Panc1 (cell line): Measurements from ENCODE around the gene RNPS1. TPM values are rescaled to one million over a fixed set of nuclear protein-coding genes. Genes with fewer than 3 reads are reported as not detected.

ENCODE experiments used
- ATAC-seq: fragments of 200-7000 bp; cut with Tn5 transposase; 2 replicates; pipeline ENCODE4 v1.9.1; 2020; ENCODE audit warnings: mild to moderate bottlenecking, moderate library complexity
- BruUV-seq: library from RNA; stranded (reverse); fragments of 400-500 nt; replicated peaks from 2 replicates; lab custom pipeline; 2021; lab: Mats Ljungman, UMichigan
- CTCF ChIA-PET: fragments of 300-600 bp; sonication (Branson Sonifier 250); formaldehyde crosslinking; loops from one replicate; lab custom pipeline; 2022; ENCODE audit warnings: antibody characterized with exemption; lab: Charles Lee
- POLR2A ChIA-PET: fragments of 300-600 bp; sonication (Branson Sonifier 250); formaldehyde crosslinking; loops from one replicate; lab custom pipeline; 2022; ENCODE audit warnings: antibody characterized with exemption; lab: Charles Lee
- DNase-seq: peaks from one replicate; pipeline ENCODE4 v3.0.0-alpha.2; 2010; ENCODE audit warnings: low read depth, low spot score
- H3K27ac ChIP-seq: 2 replicates; pipeline ENCODE4 v1.5.1; 2011; ENCODE audit warnings: mild to moderate bottlenecking, low read length, inconsistent platforms
- H3K27me3 ChIP-seq: fragments of 200-500 bp; sonication (Bioruptor generic); 2 replicates; pipeline ENCODE4 v1.6.0; 2014; ENCODE audit warnings: low read length, inconsistent platforms; ENCODE audit not compliant: control insufficient read depth, insufficient read depth
- H3K36me3 ChIP-seq: fragments of 200-500 bp; sonication (Bioruptor generic); 2 replicates; pipeline ENCODE4 v1.5.1; 2014; ENCODE audit warnings: inconsistent platforms, mild to moderate bottlenecking, low read length, moderate library complexity; ENCODE audit not compliant: control insufficient read depth, insufficient read depth
- H3K4me1 ChIP-seq: 2 replicates; pipeline ENCODE4 v1.5.1; 2011; ENCODE audit warnings: inconsistent platforms, mild to moderate bottlenecking, low read length, moderate library complexity; ENCODE audit not compliant: control insufficient read depth, insufficient read depth
- H3K4me3 ChIP-seq, 2 experiments: 2 replicates each; pipeline ENCODE4 v1.5.1; 2011 to 2012; ENCODE audit warnings: low read depth in 2 of 2, low read length in 2 of 2, mild to moderate bottlenecking in 2 of 2, inconsistent platforms in 1 of 2, moderate library complexity in 1 of 2
- H3K9me3 ChIP-seq: fragments of 200-500 bp; sonication (Bioruptor generic); 2 replicates; pipeline ENCODE4 v1.5.1; 2014; ENCODE audit warnings: low read depth, mild to moderate bottlenecking, inconsistent platforms, low read length, moderate library complexity; ENCODE audit not compliant: control insufficient read depth, insufficient read depth
- CTCF ChIP-seq: fragments of 450-650 bp; IDR thresholded peaks from 2 replicates; pipeline ENCODE4 v1.5.1; 2017; ENCODE audit warnings: mild to moderate bottlenecking
- POLR2AphosphoS5 ChIP-seq: IDR thresholded peaks from 2 replicates; pipeline ENCODE4 v1.6.1; 2012; ENCODE audit warnings: mild to moderate bottlenecking, low read depth, low read length, moderate library complexity
- REST ChIP-seq, 2 experiments: IDR thresholded peaks; 2 replicates each; pipeline ENCODE4 v1.6.1; 2011 to 2012; ENCODE audit warnings: low read depth in 2 of 2, control low read depth in 1 of 2, low read length in 1 of 2, mild to moderate bottlenecking in 1 of 2, moderate library complexity in 1 of 2; ENCODE audit not compliant: insufficient read depth in 1 of 2
- SIN3A ChIP-seq: IDR thresholded peaks from 2 replicates; pipeline ENCODE4 v1.6.1; 2012; ENCODE audit warnings: low read depth, mild to moderate bottlenecking, low read length, moderate library complexity, borderline replicate concordance; ENCODE audit not compliant: insufficient read depth
- TCF7L2 ChIP-seq: IDR thresholded peaks from 2 replicates; pipeline ENCODE4 v1.6.1; 2011; ENCODE audit warnings: mild to moderate bottlenecking, low read depth, low read length, inconsistent platforms
- in situ Hi-C: cut with HindIII; loops from 2 replicates; pipeline ENCODE4 v1.10.0; 2016; ENCODE audit warnings: low sequenced_read_pairs, low pct_unique_long_range_greater_than_20kb
- intact Hi-C: fragments of 100-400 bp; cut with micrococcal nuclease; formaldehyde crosslinking; loops from one replicate; pipeline ENCODE4 v1.10.0; 2022; ENCODE audit not compliant: unreplicated experiment
- total RNA-seq: library from RNA; stranded (reverse); gene quantifications from one replicate; pipeline ENCODE4 v1.2.1, GENCODE V29; 2021; ENCODE audit not compliant: unreplicated experiment

RNPS1 gene
- total RNA-seq, 1 experiment from 2014 or later, result 249 TPM

GRCh38 chr16:2234813-2235170 lies 33.1 kb downstream of the RNPS1 start:
- no peaks in the 10 kb centered on the region for H3K27me3 ChIP-seq
- no TSS peak for BruUV-seq
- ATAC-seq (no peak), DNase-seq (no peak)
- H3K4me3 ChIP-seq, result no peak overlapping the region
- ChIA-PET CTCF (no interaction called here), POLR2A (no interaction called here)
- H3K36me3 ChIP-seq, result no peaks in the 10 kb centered on the region; the same call in 1 of the 2 replicates
- in situ Hi-C loops, result no loop called here
- H3K4me1 ChIP-seq, result peaks cover 8% of the 10 kb centered on the region
- intact Hi-C loops, result no loop called here
- TF ChIP-seq CTCF (no peak), POLR2AphosphoS5 (no peak), TCF7L2 (no peak), REST (IDR thresholded peaks at IDR 0.05; ENCODE audit: insufficient read depth in 1 of 2, low read depth in 2 of 2, low read length in 1 of 2) (no peak), SIN3A (no peak)
- H3K9me3 ChIP-seq, result no peaks in the 10 kb centered on the region
- no peak overlapping the region for H3K27ac ChIP-seq

GRCh38 chr16:2233872-2234812 lies 33.8 kb downstream of the RNPS1 start:
- CTCF ChIA-PET, result no interaction called here

More at GRCh38 chr16:2233872-2234812, 33.8 kb downstream of the RNPS1 start:
- no TSS peak for BruUV-seq
- no peak overlapping the region for H3K27ac ChIP-seq
- H3K4me3 ChIP-seq, result no peak overlapping the region
- H3K9me3 ChIP-seq, result no peaks in the 10 kb centered on the region
- ATAC-seq (no peak), DNase-seq (no peak)
- in situ Hi-C loops, result no loop called here
- POLR2A ChIA-PET, result no interaction called here
- H3K4me1 ChIP-seq, result peaks cover 5% of the 10 kb centered on the region
- no peaks in the 10 kb centered on the region; the same call in 1 of the 2 replicates for H3K36me3 ChIP-seq
- H3K27me3 ChIP-seq, result no peaks in the 10 kb centered on the region
- intact Hi-C loops, result no loop called here
- TF ChIP-seq SIN3A, result no peak
- TF ChIP-seq TCF7L2, result no peak
- TF ChIP-seq POLR2AphosphoS5, result no peak
- TF ChIP-seq CTCF, result no peak
- no peak for TF ChIP-seq REST (IDR thresholded peaks at IDR 0.05; ENCODE audit: insufficient read depth in 1 of 2, low read depth in 2 of 2, low read length in 1 of 2)
